Peyer's patch (tissue), 4 donors: Measurements from ENCODE around the gene NIPBL. TPM values are rescaled to one million over a fixed set of nuclear protein-coding genes. Genes with fewer than 3 reads are reported as not detected.

Experiments
- DNase-seq, 3 donors: peaks; one replicate each; pipeline ENCODE4 v3.0.0-alpha.2; 2017 to 2019
- H3K27ac ChIP-seq, 4 donors: fragments of 200-600 bp; sonication (generic); one replicate each; pipeline ENCODE4 v1.5.1; 2016 to 2019
- H3K27me3 ChIP-seq, 2 donors: fragments of 200-600 bp; sonication (generic); one replicate each; pipeline ENCODE4 v1.5.1; 2019
- H3K36me3 ChIP-seq, 3 donors: fragments of 200-600 bp; sonication (generic); one replicate each; pipeline ENCODE4 v1.5.1; 2016 to 2019
- H3K4me1 ChIP-seq, 4 donors: fragments of 200-600 bp; sonication (generic); one replicate each; pipeline ENCODE4 v1.5.1; 2016 to 2019
- H3K4me3 ChIP-seq, 4 donors: fragments of 200-600 bp; sonication (generic); 1 replicate in 3 of 4; 2 replicates in 1 of 4; pipeline ENCODE4 v1.5.1; 2016 to 2019; ENCODE audit warnings: mild to moderate bottlenecking in 1 of 4
- H3K9me3 ChIP-seq, 4 donors: fragments of 200-600 bp; sonication (generic); one replicate each; pipeline ENCODE4 v1.5.1; 2016 to 2019; ENCODE audit warnings: mild to moderate bottlenecking in 1 of 4
- POLR2A ChIP-seq, 2 donors: fragments of 450-650 bp; IDR thresholded peaks; one replicate each; pipeline ENCODE4 v1.5.1; 2017; ENCODE audit warnings: antibody characterized with exemption in 2 of 2, mild to moderate bottlenecking in 2 of 2, moderate library complexity in 2 of 2
- total RNA-seq, 4 donors: library from RNA; depleted of rRNA; stranded (reverse); fragments of >200 nt; gene quantifications; one replicate each; pipeline ENCODE4 v1.1.0, GENCODE V29; 2016
- TF ChIP-seq, protein P1 (sequence below), 6 experiments: fragments of 450-650 bp in 4 of 6; fragments of 200-600 bp in 2 of 6; sonication (generic) in 1 of 6; IDR thresholded peaks; one replicate each; pipeline ENCODE4 v1.5.1; 2017 to 2019; ENCODE audit warnings: antibody characterized with exemption in 6 of 6, mild to moderate bottlenecking in 3 of 6, moderate library complexity in 1 of 6

Gene NIPBL
- total RNA-seq, 4 donors from 2014 or later, result 48.7 to 109 (median 68.8) TPM

DNA sequence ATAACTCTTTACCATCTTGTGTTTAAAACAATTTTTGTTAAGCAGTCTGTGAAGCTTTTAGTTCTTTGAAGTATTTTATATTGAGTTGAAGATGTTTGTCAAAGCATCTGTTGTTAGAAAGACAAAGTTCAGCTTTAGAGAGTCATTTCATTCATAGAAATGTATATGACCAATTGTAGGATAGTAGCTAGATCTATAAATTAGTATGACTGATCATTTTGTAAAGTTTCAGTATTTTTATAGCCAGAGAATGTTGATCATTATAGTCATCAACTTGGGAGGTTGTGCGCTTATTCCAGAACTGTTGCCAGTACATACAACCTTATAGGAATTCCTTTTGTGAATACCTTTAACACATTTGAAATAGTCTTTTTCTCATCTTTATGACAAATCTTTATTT is 5.2 kb downstream of the NIPBL start:
- Histone ChIP-seq H3K27me3 (no peaks in the 10 kb centered on the region), H3K9me3 (no peaks in the 10 kb centered on the region), H3K4me1 (peaks cover 0 to 29% (median 3%) of the 10 kb centered on the region in 4 donors), H3K36me3 (peaks cover 0 to 6% (median 0%) of the 10 kb centered on the region in 3 donors), H3K27ac (no peak overlapping the region), H3K4me3 (no peak overlapping the region)
- TF ChIP-seq, protein P1, sequence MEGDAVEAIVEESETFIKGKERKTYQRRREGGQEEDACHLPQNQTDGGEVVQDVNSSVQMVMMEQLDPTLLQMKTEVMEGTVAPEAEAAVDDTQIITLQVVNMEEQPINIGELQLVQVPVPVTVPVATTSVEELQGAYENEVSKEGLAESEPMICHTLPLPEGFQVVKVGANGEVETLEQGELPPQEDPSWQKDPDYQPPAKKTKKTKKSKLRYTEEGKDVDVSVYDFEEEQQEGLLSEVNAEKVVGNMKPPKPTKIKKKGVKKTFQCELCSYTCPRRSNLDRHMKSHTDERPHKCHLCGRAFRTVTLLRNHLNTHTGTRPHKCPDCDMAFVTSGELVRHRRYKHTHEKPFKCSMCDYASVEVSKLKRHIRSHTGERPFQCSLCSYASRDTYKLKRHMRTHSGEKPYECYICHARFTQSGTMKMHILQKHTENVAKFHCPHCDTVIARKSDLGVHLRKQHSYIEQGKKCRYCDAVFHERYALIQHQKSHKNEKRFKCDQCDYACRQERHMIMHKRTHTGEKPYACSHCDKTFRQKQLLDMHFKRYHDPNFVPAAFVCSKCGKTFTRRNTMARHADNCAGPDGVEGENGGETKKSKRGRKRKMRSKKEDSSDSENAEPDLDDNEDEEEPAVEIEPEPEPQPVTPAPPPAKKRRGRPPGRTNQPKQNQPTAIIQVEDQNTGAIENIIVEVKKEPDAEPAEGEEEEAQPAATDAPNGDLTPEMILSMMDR (IDR thresholded peaks at IDR 0.05), result no peak
- no peak for TF ChIP-seq POLR2A (IDR thresholded peaks at IDR 0.05)
- DNase-seq, result no peak

DNA sequence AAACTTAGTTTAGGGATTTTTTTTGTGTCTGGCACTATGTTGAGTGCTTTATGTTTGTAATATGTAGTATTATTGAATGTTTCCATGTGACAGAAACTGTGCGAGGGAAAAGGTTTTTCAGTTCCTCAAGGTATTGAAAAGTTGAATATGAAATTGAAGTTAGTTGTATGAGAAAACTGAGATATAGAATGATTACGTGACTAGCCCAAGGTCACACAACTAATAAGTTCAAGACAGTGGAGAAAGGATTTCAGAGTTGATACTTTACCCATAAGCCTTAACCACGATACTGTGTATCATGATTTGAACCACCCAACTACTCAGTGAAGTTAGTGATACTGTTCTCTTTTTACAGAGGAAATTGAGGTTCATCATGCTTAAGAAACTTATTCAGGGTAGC is 5.7 kb downstream of the NIPBL start:
- Histone ChIP-seq H3K27ac (no peak overlapping the region), H3K4me3 (no peak overlapping the region), H3K9me3 (no peaks in the 10 kb centered on the region), H3K27me3 (no peaks in the 10 kb centered on the region), H3K36me3 (peaks cover 0 to 6% (median 0%) of the 10 kb centered on the region in 3 donors), H3K4me1 (peaks cover 0 to 29% (median 3%) of the 10 kb centered on the region in 4 donors)
- TF ChIP-seq, protein P1 (IDR thresholded peaks at IDR 0.05), result no peak
- TF ChIP-seq POLR2A (IDR thresholded peaks at IDR 0.05), result no peak
- DNase-seq, result no peak

DNA sequence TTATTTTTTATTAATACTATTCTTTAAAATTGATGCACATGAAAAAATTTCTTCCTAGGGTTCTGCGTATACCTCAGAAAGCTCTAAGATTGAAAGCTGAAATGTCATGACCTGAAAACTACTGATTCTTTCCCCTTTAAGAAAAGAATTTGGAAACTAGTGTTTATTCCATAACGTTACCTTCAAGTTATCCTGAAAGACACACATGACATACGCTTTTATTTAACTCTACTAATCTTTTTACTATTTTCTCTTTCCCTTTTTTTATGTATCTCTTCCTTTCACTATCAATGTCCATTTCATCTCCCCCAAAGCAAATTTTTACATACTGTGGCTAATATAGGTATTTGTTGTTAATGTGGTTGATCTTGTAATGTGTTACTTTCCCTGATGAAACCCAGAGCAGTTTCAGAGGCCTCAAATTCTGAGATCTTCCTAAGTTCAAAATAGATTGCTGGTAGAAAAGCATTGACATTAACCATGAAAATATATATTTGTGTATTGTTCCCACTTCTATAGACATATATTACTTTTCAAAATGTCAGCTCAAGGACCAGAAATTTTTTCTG is 7.4 kb downstream of the NIPBL start:
- Histone ChIP-seq H3K4me3 (no peak overlapping the region), H3K27me3 (no peaks in the 10 kb centered on the region), H3K27ac (no peak overlapping the region), H3K9me3 (no peaks in the 10 kb centered on the region), H3K36me3 (peaks cover 0 to 6% (median 0%) of the 10 kb centered on the region in 3 donors), H3K4me1 (peaks cover 0 to 29% (median 3%) of the 10 kb centered on the region in 4 donors)
- TF ChIP-seq POLR2A (IDR thresholded peaks at IDR 0.05), result no peak
- TF ChIP-seq, protein P1 (IDR thresholded peaks at IDR 0.05), result no peak
- DNase-seq, result no peak

DNA sequence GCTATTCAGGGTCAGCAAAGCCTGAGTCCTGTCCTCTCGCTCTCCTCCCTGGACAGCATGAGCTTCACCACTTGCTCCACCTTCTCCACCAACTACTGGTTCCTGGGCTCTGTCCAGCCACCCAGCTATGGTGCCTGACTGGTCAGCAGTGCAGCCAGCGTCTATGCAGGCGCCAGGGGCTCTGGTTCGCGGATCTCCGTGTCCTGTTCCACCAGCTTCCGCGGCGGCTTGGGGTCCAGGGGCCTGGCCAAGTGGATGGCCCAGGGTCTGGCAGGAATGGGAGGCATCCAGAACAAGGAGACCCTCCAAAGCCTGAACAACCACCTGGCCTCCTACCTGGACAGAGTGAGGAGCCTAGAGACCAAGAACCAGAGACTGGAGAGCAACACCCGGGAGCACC is 8.6 kb downstream of the NIPBL start:
- Histone ChIP-seq H3K36me3 (peaks cover 0 to 6% (median 0%) of the 10 kb centered on the region in 3 donors), H3K9me3 (no peaks in the 10 kb centered on the region), H3K27ac (no peak overlapping the region), H3K27me3 (no peaks in the 10 kb centered on the region), H3K4me3 (no peak overlapping the region), H3K4me1 (peaks cover 0 to 20% (median 3%) of the 10 kb centered on the region in 4 donors)
- TF ChIP-seq, protein P1 (IDR thresholded peaks at IDR 0.05), result no peak
- TF ChIP-seq POLR2A (IDR thresholded peaks at IDR 0.05), result no peak
- peak in 1 of 3 donors; percentile 43 for DNase-seq

DNA sequence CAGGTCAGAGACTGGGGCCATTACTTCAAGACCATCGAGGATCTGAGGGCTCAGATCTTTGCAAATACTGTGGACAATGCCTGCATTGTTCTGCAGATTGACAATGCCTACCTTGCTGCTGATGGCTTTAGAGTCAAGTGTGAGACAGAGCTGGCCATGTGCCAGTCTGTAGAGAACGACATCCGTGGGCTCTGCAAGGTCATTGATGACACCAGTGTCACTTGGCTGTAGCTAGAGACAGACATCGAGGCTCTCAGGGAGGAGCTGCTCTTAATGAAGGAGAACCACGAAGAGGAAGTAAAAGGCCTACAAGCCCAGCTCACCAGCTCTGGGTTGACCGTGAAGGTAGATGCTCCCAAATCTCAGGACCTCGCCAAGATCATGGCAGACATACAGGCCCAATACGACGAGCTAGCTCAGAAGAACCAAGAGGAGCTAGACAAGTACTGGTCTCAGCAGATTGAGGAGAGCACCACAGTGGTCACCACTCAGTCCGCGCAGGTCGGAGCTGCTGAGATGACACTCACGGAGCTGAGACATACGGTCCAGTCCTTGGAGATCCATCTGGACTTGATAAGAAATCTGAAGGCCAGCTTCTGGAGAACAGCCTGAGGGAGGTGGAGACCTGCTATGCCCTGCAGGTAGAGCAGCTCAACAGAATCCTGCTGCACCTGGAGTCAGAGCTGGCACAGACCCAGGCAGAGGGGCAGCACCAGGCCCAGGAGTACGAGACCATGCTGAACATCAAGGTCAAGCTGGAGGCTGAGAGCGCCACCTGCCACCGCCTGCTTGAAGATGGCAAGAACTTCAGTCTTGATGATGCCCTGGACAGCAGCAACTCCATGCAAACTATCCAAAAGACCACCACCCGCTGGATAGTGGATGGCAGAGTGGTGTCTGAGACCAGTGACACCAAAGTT is 9.3 kb downstream of the NIPBL start:
- Histone ChIP-seq H3K4me3 (no peak overlapping the region), H3K9me3 (no peaks in the 10 kb centered on the region), H3K4me1 (peaks cover 0 to 16% (median 3%) of the 10 kb centered on the region in 4 donors), H3K36me3 (peaks cover 0 to 6% (median 0%) of the 10 kb centered on the region in 3 donors), H3K27ac (no peak overlapping the region), H3K27me3 (no peaks in the 10 kb centered on the region)
- no peak for TF ChIP-seq POLR2A (IDR thresholded peaks at IDR 0.05)
- TF ChIP-seq, protein P1 (IDR thresholded peaks at IDR 0.05), result no peak
- DNase-seq, result no peak
